ENCODE results near the gene OXA1L.

OXA1L gene

GRCh38 chr14:22814373-22814772 is 47.9 kb downstream of the OXA1L start:
- no peak for TF ChIP-seq TAF1 (IDR thresholded peaks at IDR 0.05; ENCODE audit: borderline replicate concordance, insufficient read depth, low read length)
- no peak for TF ChIP-seq SIN3A (IDR thresholded peaks at IDR 0.05; ENCODE audit: borderline replicate concordance, insufficient read depth, low read length)
- no peak for TF ChIP-seq REST (IDR thresholded peaks at IDR 0.05; ENCODE audit: insufficient read depth in 1 of 2, low read depth in 2 of 2, low read length in 2 of 2)
- TF ChIP-seq FOXP2 (optimal IDR thresholded peaks at IDR 0.05; ENCODE audit: borderline replicate concordance, extremely low read depth, extremely low read length, insufficient read depth): no peak
- no peak for TF ChIP-seq POLR2AphosphoS5 (IDR thresholded peaks at IDR 0.05; ENCODE audit: low read depth, low read length)

- TF ChIP-seq FOXP2 (optimal IDR thresholded peaks at IDR 0.05; ENCODE audit: borderline replicate concordance, extremely low read depth, extremely low read length, insufficient read depth) (no peak), REST (IDR thresholded peaks at IDR 0.05; ENCODE audit: insufficient read depth in 1 of 2, low read depth in 2 of 2, low read length in 2 of 2) (no peak), SIN3A (IDR thresholded peaks at IDR 0.05; ENCODE audit: borderline replicate concordance, insufficient read depth, low read length) (no peak), TAF1 (IDR thresholded peaks at IDR 0.05; ENCODE audit: borderline replicate concordance, insufficient read depth, low read length) (no peak), POLR2AphosphoS5 (IDR thresholded peaks at IDR 0.05; ENCODE audit: low read depth, low read length) (no peak)
Observed at GRCh38 chr14:22814941-22815713, 48.6 kb downstream of the OXA1L start, which contains the start of gene SLC7A7. Gene SLC7A7, minus strand, starts transcription at chr14:22815435. Its CDS starts 2,037 bp downstream, at chr14:22813398.

GRCh38 chr14:22819151-22819988 is 52.9 kb downstream of the OXA1L start:
- TF ChIP-seq POLR2AphosphoS5 (IDR thresholded peaks at IDR 0.05; ENCODE audit: low read depth, low read length): no peak

GRCh38 chr14:22820731-22821130 is 54.2 kb downstream of the OXA1L start:
- TF ChIP-seq TAF1 (IDR thresholded peaks at IDR 0.05; ENCODE audit: borderline replicate concordance, insufficient read depth, low read length): no peak

- TF ChIP-seq FOXP2 (optimal IDR thresholded peaks at IDR 0.05; ENCODE audit: borderline replicate concordance, extremely low read depth, extremely low read length, insufficient read depth) (no peak), SIN3A (IDR thresholded peaks at IDR 0.05; ENCODE audit: borderline replicate concordance, insufficient read depth, low read length) (no peak), REST (IDR thresholded peaks at IDR 0.05; ENCODE audit: insufficient read depth in 1 of 2, low read depth in 2 of 2, low read length in 2 of 2) (no peak), POLR2AphosphoS5 (IDR thresholded peaks at IDR 0.05; ENCODE audit: low read depth, low read length) (no peak), TAF1 (IDR thresholded peaks at IDR 0.05; ENCODE audit: borderline replicate concordance, insufficient read depth, low read length) (no peak)
Observed at GRCh38 chr14:22821193-22822015, 54.9 kb downstream of the OXA1L start.
